ENCODE data around the gene RALGDS. TPM values are rescaled to one million over a fixed set of nuclear protein-coding genes. Genes with fewer than 3 reads are reported as not detected.

Gene RALGDS
- polyA plus RNA-seq, 1 donor from 2014 or later = 16.9 TPM

- no peaks in the 10 kb centered on the region for H3K36me3 Mint-ChIP-seq
- H3K9me3 Mint-ChIP-seq = no peaks in the 10 kb centered on the region
- H3K27ac Mint-ChIP-seq = peak overlapping the region; percentile 97 to 99 (median 99)
- no peaks in the 10 kb centered on the region for H3K27me3 Mint-ChIP-seq
- H3K4me1 Mint-ChIP-seq = peaks cover 34 to 43% (median 35%) of the 10 kb centered on the region in 3 donors
- H3K4me3 Mint-ChIP-seq = peak overlapping the region in 1 of 4 donors; percentile 89
Measured at GRCh38 chr9:133122605-133122934, 1.5 kb upstream of the RALGDS start.

DNA sequence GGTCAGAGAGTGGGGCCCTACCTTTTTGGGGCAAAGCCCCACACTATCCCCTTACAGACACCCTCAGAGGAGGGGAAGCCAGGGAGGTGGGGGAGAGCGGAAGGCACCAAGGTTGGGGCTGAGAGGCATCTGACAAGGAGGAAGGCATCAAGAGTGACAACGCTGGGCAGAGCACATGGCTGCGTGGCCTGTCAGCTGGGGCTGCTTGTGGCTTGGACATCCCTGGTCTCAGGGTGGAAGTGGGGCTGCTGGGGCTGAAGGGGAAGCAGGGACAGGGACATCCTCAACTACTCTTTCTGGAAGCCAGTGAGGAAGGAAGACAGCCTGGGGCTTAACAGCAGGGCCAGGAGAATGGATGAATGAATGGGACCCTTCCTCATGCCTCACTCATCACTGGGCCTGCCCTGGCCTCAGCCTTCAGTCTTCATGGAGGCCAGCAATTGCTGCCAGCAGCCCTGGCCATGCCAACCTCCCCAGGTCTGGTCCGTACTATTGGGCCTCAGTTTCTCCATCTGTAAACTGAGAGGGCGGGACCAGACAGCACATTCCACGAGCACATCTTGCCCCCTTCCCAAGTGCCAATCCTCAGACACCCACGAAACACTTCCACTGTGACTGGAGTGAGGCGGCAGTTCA is 993 bp upstream of the RALGDS start:
- peak overlapping the region; percentile 97 to 99 (median 99) for H3K27ac Mint-ChIP-seq
- peaks cover 36 to 41% (median 37%) of the 10 kb centered on the region in 3 donors for H3K4me1 Mint-ChIP-seq
- no peaks in the 10 kb centered on the region for H3K36me3 Mint-ChIP-seq
- H3K4me3 Mint-ChIP-seq = peak overlapping the region; percentile 81 to 93 (median 90)
- no peaks in the 10 kb centered on the region for H3K9me3 Mint-ChIP-seq
- H3K27me3 Mint-ChIP-seq = no peaks in the 10 kb centered on the region

DNA sequence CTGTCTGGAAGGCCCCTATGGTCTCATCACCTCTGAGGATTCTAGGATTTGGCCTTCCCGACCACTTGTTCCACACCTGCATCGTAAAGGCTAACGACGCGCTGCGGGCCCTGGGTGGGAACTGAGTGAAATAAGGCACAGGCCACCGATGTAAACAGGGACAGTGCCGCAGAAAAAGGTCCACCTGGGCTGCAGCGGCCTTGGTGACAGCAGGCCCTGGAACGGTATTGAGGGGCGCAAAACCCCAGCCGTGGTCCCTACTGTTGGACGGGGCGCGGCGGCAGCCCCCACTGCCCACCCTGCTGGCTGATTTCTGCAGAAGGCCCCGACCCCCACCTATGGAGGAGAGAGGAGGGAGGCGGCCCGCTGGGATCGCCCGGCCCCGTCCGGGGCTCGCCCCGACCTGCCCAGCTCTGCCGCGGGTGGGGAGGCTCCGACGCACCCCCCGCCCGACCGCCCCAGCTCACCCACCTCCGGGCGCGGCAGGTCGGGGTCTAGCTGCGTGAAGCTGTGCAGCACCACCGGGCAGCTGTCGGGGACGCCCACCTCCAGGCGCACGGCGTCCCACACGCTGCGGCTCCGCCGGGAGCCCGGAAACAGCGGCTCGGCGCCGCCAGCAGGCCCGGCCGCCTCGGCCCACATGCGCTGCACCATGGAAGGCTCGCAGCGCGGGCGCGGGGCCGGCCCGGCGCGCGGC is 391 bp downstream of the RALGDS start:
- peak overlapping the region; percentile 60 to 80 (median 70) for H3K4me3 Mint-ChIP-seq
- H3K36me3 Mint-ChIP-seq = no peaks in the 10 kb centered on the region
- no peaks in the 10 kb centered on the region for H3K9me3 Mint-ChIP-seq
- peaks cover 30 to 33% (median 32%) of the 10 kb centered on the region in 3 donors for H3K4me1 Mint-ChIP-seq
- H3K27me3 Mint-ChIP-seq = no peaks in the 10 kb centered on the region
- peak overlapping the region; percentile 23 to 78 (median 53) for H3K27ac Mint-ChIP-seq

DNA sequence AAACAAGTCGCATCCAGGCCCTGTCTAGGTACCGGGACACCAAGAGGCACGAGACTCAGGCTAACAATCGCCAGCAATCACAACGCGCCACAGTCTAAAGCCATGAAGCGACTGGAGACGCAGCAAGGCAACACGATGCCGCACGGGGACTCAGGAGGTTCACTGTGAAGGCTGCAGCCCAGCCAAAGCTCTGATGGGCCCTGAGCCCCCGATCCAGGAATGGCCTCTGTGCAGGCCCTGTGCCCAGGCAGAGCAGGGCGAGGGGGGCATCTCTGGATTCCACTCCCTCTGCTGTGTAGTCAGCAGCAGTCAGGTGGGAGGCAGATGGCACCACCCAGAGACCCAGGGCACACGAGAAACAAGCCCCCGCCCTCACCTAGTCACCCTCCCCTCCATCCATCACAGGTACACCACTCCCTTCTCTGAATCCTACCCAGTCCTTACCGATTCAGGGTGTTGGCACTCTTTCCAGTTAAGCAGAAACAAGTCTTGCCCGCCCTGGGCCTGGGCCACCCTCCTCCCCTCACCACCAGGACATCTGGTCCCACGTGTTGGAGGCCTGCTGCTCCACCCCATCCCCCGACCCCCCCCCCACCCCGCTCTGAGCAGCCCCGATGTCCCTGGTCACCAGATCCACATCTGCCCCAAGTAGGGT is 1.1 kb downstream of the RALGDS start:
- peak overlapping the region in 3 of 4 donors; percentile 60 to 79 (median 60) for H3K4me3 Mint-ChIP-seq
- peak overlapping the region in 1 of 3 donors; percentile 78 for H3K27ac Mint-ChIP-seq
- no peaks in the 10 kb centered on the region for H3K27me3 Mint-ChIP-seq
- peaks cover 32 to 35% (median 34%) of the 10 kb centered on the region in 3 donors for H3K4me1 Mint-ChIP-seq
- no peaks in the 10 kb centered on the region for H3K36me3 Mint-ChIP-seq
- no peaks in the 10 kb centered on the region for H3K9me3 Mint-ChIP-seq

- Mint-ChIP-seq H3K4me1 (peaks cover 30 to 35% (median 34%) of the 10 kb centered on the region in 3 donors), H3K27me3 (no peaks in the 10 kb centered on the region), H3K36me3 (no peaks in the 10 kb centered on the region), H3K9me3 (no peaks in the 10 kb centered on the region), H3K27ac (peak overlapping the region in 1 of 3 donors; percentile 97), H3K4me3 (peak overlapping the region in 2 of 4 donors; percentile 58 to 82)
Measured at GRCh38 chr9:133119103-133119845, 1.8 kb downstream of the RALGDS start.

- H3K4me1 Mint-ChIP-seq = peaks cover 24 to 39% (median 34%) of the 10 kb centered on the region in 3 donors
- no peaks in the 10 kb centered on the region for H3K9me3 Mint-ChIP-seq
- peak overlapping the region in 1 of 3 donors; percentile 97 for H3K27ac Mint-ChIP-seq
Measured at GRCh38 chr9:133118568-133118967, 2.5 kb downstream of the RALGDS start.

DNA sequence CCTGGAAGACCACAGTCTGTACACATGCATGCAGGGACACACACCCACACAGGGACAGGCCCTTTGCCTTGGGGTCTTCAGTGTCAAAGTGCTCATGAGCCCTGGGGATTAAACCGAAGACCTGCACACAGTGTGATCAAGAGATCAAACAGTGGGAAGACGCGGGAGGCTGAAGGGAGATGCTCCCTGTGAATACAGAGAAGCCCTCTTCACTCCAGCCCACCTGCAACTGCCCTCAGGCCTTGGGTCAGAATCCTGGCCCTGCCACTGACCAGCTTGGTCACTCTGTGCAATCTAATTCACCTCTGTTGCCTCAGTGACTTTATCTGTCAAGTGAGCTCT is 2.9 kb downstream of the RALGDS start:
- H3K4me3 Mint-ChIP-seq = peak overlapping the region in 1 of 4 donors; percentile 82
- H3K36me3 Mint-ChIP-seq = no peaks in the 10 kb centered on the region
- no peaks in the 10 kb centered on the region for H3K9me3 Mint-ChIP-seq
- peak overlapping the region in 1 of 3 donors; percentile 97 for H3K27ac Mint-ChIP-seq
- peaks cover 24 to 37% (median 36%) of the 10 kb centered on the region in 3 donors for H3K4me1 Mint-ChIP-seq
- H3K27me3 Mint-ChIP-seq = no peaks in the 10 kb centered on the region

More at GRCh38 chr9:133118568-133118967, 2.5 kb downstream of the RALGDS start:
- no peaks in the 10 kb centered on the region for H3K36me3 Mint-ChIP-seq
- no peaks in the 10 kb centered on the region for H3K27me3 Mint-ChIP-seq
- H3K4me3 Mint-ChIP-seq = peak overlapping the region in 1 of 4 donors; percentile 82

- peak overlapping the region in 3 of 4 donors; percentile 17 to 28 (median 23) for H3K4me3 Mint-ChIP-seq
- no peaks in the 10 kb centered on the region for H3K9me3 Mint-ChIP-seq
- H3K4me1 Mint-ChIP-seq = peaks cover 28 to 40% (median 39%) of the 10 kb centered on the region in 3 donors
- peak overlapping the region in 1 of 3 donors; percentile 97 for H3K27ac Mint-ChIP-seq
- H3K36me3 Mint-ChIP-seq = no peaks in the 10 kb centered on the region
- no peaks in the 10 kb centered on the region for H3K27me3 Mint-ChIP-seq
Measured at GRCh38 chr9:133117271-133118178, 3.5 kb downstream of the RALGDS start.

DNA sequence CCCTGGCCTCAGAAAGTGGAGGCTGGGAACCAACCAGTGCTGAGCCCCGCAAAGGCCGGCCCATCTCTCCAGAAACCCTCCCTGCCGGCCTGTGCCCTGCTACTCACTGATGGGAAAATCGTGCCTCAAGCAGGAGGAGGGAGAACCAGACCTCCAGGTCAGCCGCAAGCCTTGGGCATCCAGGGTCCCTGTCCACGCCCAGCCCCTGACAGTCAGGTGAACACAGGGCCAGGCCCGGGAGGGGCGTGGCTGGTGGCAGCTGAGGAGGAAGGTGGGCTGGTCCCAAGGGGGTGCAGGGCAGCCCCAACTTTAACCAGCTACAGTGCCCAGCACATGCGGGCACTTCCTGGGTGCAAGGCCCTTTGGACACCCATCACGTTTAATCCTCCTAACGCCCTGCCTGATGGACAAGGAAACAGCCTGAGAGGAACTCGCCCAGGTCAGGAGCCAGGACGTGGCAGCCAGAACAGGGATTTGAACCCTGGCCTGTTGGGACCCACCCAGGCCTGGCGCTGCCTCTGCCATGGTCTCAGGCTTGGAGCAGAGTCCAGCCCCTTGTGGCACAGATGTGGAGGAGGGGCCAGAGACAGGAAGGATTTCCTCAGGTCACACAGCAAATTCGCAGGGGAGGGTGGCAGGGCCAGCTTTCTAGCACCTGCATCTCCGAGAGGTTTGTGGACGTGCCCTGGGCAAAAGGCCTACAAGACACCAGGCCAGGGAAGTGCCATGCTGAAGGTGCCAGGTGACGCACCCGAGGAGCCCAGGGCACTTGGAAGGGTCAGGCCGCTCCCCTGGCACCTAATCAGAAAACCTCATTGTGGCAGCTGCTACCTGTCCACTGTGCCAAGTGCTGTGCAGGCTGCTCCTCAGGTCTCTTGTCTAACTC is 4.5 kb downstream of the RALGDS start:
- Mint-ChIP-seq H3K4me3 (peak overlapping the region in 1 of 4 donors; percentile 74), H3K27ac (peak overlapping the region in 2 of 3 donors; percentile 47 to 97), H3K9me3 (no peaks in the 10 kb centered on the region), H3K36me3 (no peaks in the 10 kb centered on the region), H3K4me1 (peaks cover 27 to 40% (median 39%) of the 10 kb centered on the region in 3 donors), H3K27me3 (no peaks in the 10 kb centered on the region)

GRCh38 chr9:133115604-133116345 is 5.3 kb downstream of the RALGDS start:
- H3K27ac Mint-ChIP-seq = peak overlapping the region; percentile 80 to 97 (median 91)
- peaks cover 26 to 37% (median 36%) of the 10 kb centered on the region in 3 donors for H3K4me1 Mint-ChIP-seq
- no peaks in the 10 kb centered on the region for H3K36me3 Mint-ChIP-seq
- peak overlapping the region; percentile 34 to 89 (median 78) for H3K4me3 Mint-ChIP-seq
- H3K27me3 Mint-ChIP-seq = no peaks in the 10 kb centered on the region
- no peaks in the 10 kb centered on the region for H3K9me3 Mint-ChIP-seq

DNA sequence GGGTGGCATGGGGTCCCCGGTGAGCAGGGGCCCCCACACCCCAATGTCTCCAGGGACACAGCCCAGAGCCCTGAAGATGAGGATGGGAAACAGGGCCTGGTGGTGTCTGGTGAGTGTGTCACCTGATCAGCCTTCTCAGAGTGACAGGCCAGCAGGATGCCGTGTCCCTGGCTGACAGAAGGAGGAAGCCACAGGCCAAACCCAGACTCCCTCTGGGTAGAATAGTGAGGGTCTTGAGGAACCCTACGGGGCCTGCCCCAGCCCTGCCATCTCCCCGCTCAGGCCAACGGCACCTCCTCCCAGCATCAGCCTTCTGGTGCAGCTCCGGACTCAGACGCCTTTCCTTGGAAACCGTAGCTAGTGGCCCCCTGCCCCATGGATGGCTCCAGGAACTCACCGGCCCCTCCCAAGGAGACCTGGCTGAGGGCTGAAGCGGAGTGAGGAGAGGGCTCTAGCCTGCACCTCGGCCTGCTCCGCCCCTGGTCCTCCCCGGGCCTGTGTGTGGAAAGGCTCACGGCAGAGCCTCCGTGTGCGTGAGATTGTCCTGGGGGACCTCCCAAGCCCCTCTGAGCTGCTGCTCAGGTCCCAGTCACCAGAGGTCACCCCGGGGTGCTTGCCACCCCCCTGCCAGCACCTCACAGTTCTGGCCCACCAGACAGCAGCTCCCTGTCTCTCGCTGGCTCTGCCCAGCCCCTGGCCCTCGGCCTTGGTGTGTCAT is 6.0 kb downstream of the RALGDS start:
- peak overlapping the region in 3 of 4 donors; percentile 47 to 89 (median 74) for H3K4me3 Mint-ChIP-seq
- peak overlapping the region in 2 of 3 donors; percentile 91 to 97 for H3K27ac Mint-ChIP-seq
- H3K36me3 Mint-ChIP-seq = no peaks in the 10 kb centered on the region
- H3K9me3 Mint-ChIP-seq = no peaks in the 10 kb centered on the region
- no peaks in the 10 kb centered on the region for H3K27me3 Mint-ChIP-seq
- peaks cover 24 to 36% (median 36%) of the 10 kb centered on the region in 3 donors for H3K4me1 Mint-ChIP-seq

All from IgD-negative memory B cell (primary cell).